ENCODE data around the gene MARCHF11. TPM values are rescaled to one million over a fixed set of nuclear protein-coding genes. Genes with fewer than 3 reads are reported as not detected.

The MARCHF11 gene
- total and polyA plus RNA-seq, 2 experiments from 2014 or later, result 5.1 to 6.4 TPM

GRCh38 chr5:16082053-16082452, 97.5 kb downstream of the MARCHF11 start:
- Histone ChIP-seq H3K4me1 (ENCODE audit: low read depth) (no peaks in the 10 kb centered on the region), H3K27me3 (no peaks in the 10 kb centered on the region), H3K4me3 (no peak overlapping the region), H3K9me3 (ENCODE audit: low read depth) (no peaks in the 10 kb centered on the region), H3K36me3 (no peaks in the 10 kb centered on the region), H3K27ac (no peak overlapping the region)
- no peak for DNase-seq (ENCODE audit: low read depth in 1 of 2, low spot score in 1 of 2)
- TF ChIP-seq CTCF (IDR thresholded peaks at IDR 0.05; ENCODE audit: low read depth, low read length), result no peak

GRCh38 chr5:16081376-16081955, 98.1 kb downstream of the MARCHF11 start:
- Histone ChIP-seq H3K4me1 (ENCODE audit: low read depth) (no peaks in the 10 kb centered on the region), H3K27ac (no peak overlapping the region), H3K4me3 (no peak overlapping the region), H3K27me3 (no peaks in the 10 kb centered on the region), H3K9me3 (ENCODE audit: low read depth) (no peaks in the 10 kb centered on the region), H3K36me3 (no peaks in the 10 kb centered on the region)
- TF ChIP-seq CTCF (IDR thresholded peaks at IDR 0.05; ENCODE audit: low read depth, low read length), result no peak
- no peak for DNase-seq (ENCODE audit: low read depth in 1 of 2, low spot score in 1 of 2)

GRCh38 chr5:16076657-16077056, 102.9 kb downstream of the MARCHF11 start:
- Histone ChIP-seq H3K36me3 (no peaks in the 10 kb centered on the region), H3K27ac (no peak overlapping the region), H3K4me1 (ENCODE audit: low read depth) (no peaks in the 10 kb centered on the region), H3K4me3 (no peak overlapping the region), H3K27me3 (no peaks in the 10 kb centered on the region), H3K9me3 (ENCODE audit: low read depth) (no peaks in the 10 kb centered on the region)
- no peak for TF ChIP-seq CTCF (IDR thresholded peaks at IDR 0.05; ENCODE audit: low read depth, low read length)
- DNase-seq (ENCODE audit: low read depth in 1 of 2, low spot score in 1 of 2), result no peak

GRCh38 chr5:16074358-16074757, 105.2 kb downstream of the MARCHF11 start:
- TF ChIP-seq CTCF (IDR thresholded peaks at IDR 0.05; ENCODE audit: low read depth, low read length), result no peak
- Histone ChIP-seq H3K27me3 (no peaks in the 10 kb centered on the region), H3K9me3 (ENCODE audit: low read depth) (no peaks in the 10 kb centered on the region), H3K27ac (no peak overlapping the region), H3K4me1 (ENCODE audit: low read depth) (no peaks in the 10 kb centered on the region), H3K36me3 (no peaks in the 10 kb centered on the region), H3K4me3 (no peak overlapping the region)
- no peak for DNase-seq (ENCODE audit: low read depth in 1 of 2, low spot score in 1 of 2)

- Histone ChIP-seq H3K9me3 (ENCODE audit: low read depth) (no peaks in the 10 kb centered on the region), H3K36me3 (no peaks in the 10 kb centered on the region), H3K27ac (no peak overlapping the region), H3K4me1 (ENCODE audit: low read depth) (no peaks in the 10 kb centered on the region), H3K4me3 (no peak overlapping the region), H3K27me3 (no peaks in the 10 kb centered on the region)
- TF ChIP-seq CTCF (IDR thresholded peaks at IDR 0.05; ENCODE audit: low read depth, low read length), result no peak
- no peak for DNase-seq (ENCODE audit: low read depth in 1 of 2, low spot score in 1 of 2)
Measured at GRCh38 chr5:16072616-16073015, 107.0 kb downstream of the MARCHF11 start.

Measured in cardiac muscle cell (in vitro differentiated cells and primary cell).